CD14-positive monocyte (primary cell): ENCODE data around the gene FAM219B. TPM values are rescaled to one million over a fixed set of nuclear protein-coding genes. Genes with fewer than 3 reads are reported as not detected.
"Not testable (repeated sequence)": the region's sequence is repeated elsewhere in the genome, so short reads cannot be mapped to it uniquely, and the experiment has no call there.

Experiments
- DNase-seq, 3 donors: peaks; one replicate each; pipeline ENCODE4 v3.0.0-alpha.2; 2011 to 2022
- H2AFZ ChIP-seq: 2 replicates; pipeline ENCODE4 v1.6.0; 2012; ENCODE audit warnings: mild to moderate bottlenecking, low read depth, low read length, inconsistent platforms; ENCODE audit not compliant: insufficient read depth, poor library complexity, severe bottlenecking
- H3K27ac ChIP-seq, 2 donors: 1 replicate in 1 of 2; 2 replicates in 1 of 2; pipeline ENCODE4 v1.5.1; 2012 to 2013; ENCODE audit warnings: low read length in 2 of 2, control low read depth in 1 of 2, inconsistent platforms in 1 of 2, low read depth in 1 of 2, mild to moderate bottlenecking in 1 of 2
- H3K27me3 ChIP-seq, 2 donors: one replicate each; pipeline versions ENCODE4 v1.6.0 to v1.6.1; 2011 to 2013; ENCODE audit warnings: low read length in 2 of 2; ENCODE audit not compliant: control insufficient read depth in 2 of 2, insufficient read depth in 2 of 2
- H3K36me3 ChIP-seq, 2 donors: replicated peaks in 1 of 2; 1 replicate in 1 of 2; 2 replicates in 1 of 2; pipeline versions ENCODE4 v1.5.1 to v1.6.1; 2012 to 2013; ENCODE audit warnings: low read length in 2 of 2, control low read depth in 1 of 2, inconsistent platforms in 1 of 2, mild to moderate bottlenecking in 1 of 2; ENCODE audit not compliant: insufficient read depth in 2 of 2, control insufficient read depth in 1 of 2
- H3K4me1 ChIP-seq, 2 donors: 1 replicate in 1 of 2; 2 replicates in 1 of 2; pipeline versions ENCODE4 v1.5.1 to v1.6.1; 2012 to 2013; ENCODE audit warnings: low read length in 2 of 2, control low read depth in 1 of 2, inconsistent platforms in 1 of 2, mild to moderate bottlenecking in 1 of 2, moderate library complexity in 1 of 2; ENCODE audit not compliant: insufficient read depth in 2 of 2, control insufficient read depth in 1 of 2
- H3K4me2 ChIP-seq: replicated peaks from 2 replicates; pipeline ENCODE3; 2012; ENCODE audit warnings: low read length, moderate library complexity, mild to moderate bottlenecking; ENCODE audit not compliant: poor library complexity, severe bottlenecking; ENCODE audit errors: extremely low read depth
- H3K4me3 ChIP-seq, 3 experiments: fragments of 200-600 bp in 1 of 3; sonication (generic) in 1 of 3; replicated peaks in 1 of 3; 1 replicate in 2 of 3; 2 replicates in 1 of 3; pipeline ENCODE4 v1.5.1; 2011 to 2013; ENCODE audit warnings: low read length in 3 of 3, mild to moderate bottlenecking in 3 of 3, control low read depth in 2 of 3, low read depth in 2 of 3, inconsistent platforms in 1 of 3, moderate library complexity in 1 of 3
- H3K79me2 ChIP-seq: 2 replicates; pipeline ENCODE4 v1.6.0; 2012; ENCODE audit warnings: mild to moderate bottlenecking, control low read depth, inconsistent platforms, low read length, moderate library complexity; ENCODE audit not compliant: insufficient read depth
- H3K9ac ChIP-seq: 2 replicates; pipeline ENCODE4 v1.6.0; 2017; ENCODE audit warnings: low read length, mild to moderate bottlenecking; ENCODE audit not compliant: insufficient read depth, poor library complexity, severe bottlenecking
- H3K9me3 ChIP-seq, 2 donors: replicated peaks in 1 of 2; 1 replicate in 1 of 2; 2 replicates in 1 of 2; pipeline versions ENCODE4 v1.5.1 to v1.6.1; 2012 to 2013; ENCODE audit warnings: low read length in 2 of 2, control low read depth in 1 of 2; ENCODE audit not compliant: control insufficient read depth in 1 of 2, insufficient read depth in 1 of 2
- H4K20me1 ChIP-seq: 2 replicates; pipeline ENCODE4 v1.6.0; 2012; ENCODE audit warnings: mild to moderate bottlenecking, low read length, control low read depth, moderate library complexity; ENCODE audit not compliant: insufficient read depth
- H3K27ac Mint-ChIP-seq, 7 donors: one replicate each; pipeline ENCODE4 v1.8.0; 2020; ENCODE audit warnings: mild to moderate bottlenecking in 7 of 7, mixed read lengths in 7 of 7, moderate library complexity in 6 of 7, inconsistent platforms in 2 of 7
- H3K27me3 Mint-ChIP-seq, 3 donors: one replicate each; pipeline ENCODE4 v1.8.0; 2021 to 2022; ENCODE audit warnings: low read depth in 3 of 3, mild to moderate bottlenecking in 3 of 3, mixed read lengths in 3 of 3, moderate library complexity in 3 of 3, inconsistent platforms in 1 of 3
- H3K36me3 Mint-ChIP-seq, 2 donors: one replicate each; pipeline ENCODE4 v1.8.0; 2020; ENCODE audit warnings: mixed read lengths in 2 of 2, inconsistent platforms in 1 of 2, mild to moderate bottlenecking in 1 of 2
- H3K4me1 Mint-ChIP-seq: one replicate; pipeline ENCODE4 v1.8.0; 2020; ENCODE audit warnings: mild to moderate bottlenecking, mixed read lengths
- H3K4me3 Mint-ChIP-seq, 2 donors: one replicate each; pipeline ENCODE4 v1.8.0; 2020; ENCODE audit warnings: mild to moderate bottlenecking in 2 of 2, mixed read lengths in 2 of 2, moderate library complexity in 1 of 2
- H3K9me3 Mint-ChIP-seq, 7 donors: one replicate each; pipeline ENCODE4 v1.8.0; 2020 to 2022; ENCODE audit warnings: mixed read lengths in 7 of 7, mild to moderate bottlenecking in 6 of 7, moderate library complexity in 6 of 7, inconsistent platforms in 2 of 7
- WGBS: methylation state at CpG from one replicate; pipeline ENCODE4 v1.1.5; 2013; ENCODE audit warnings: missing lambda C conversion rate; ENCODE audit not compliant: insufficient coverage; 5-methylcytosine and 5-hydroxymethylcytosine counted together
- intact Hi-C, 2 donors: fragments of 100-400 bp; cut with micrococcal nuclease; formaldehyde crosslinking; loops; one replicate each; pipeline versions ENCODE4 v1.15.0 to v1.15.1; 2023
- polyA plus RNA-seq, 3 donors: library from polyadenylated mRNA; depleted of rRNA in 1 of 3; unstranded in 2 of 3; stranded (reverse) in 1 of 3; fragments of 300-500 nt in 2 of 3; fragments of >200 nt in 1 of 3; fragmentation: Illumina TruSeq in 2 of 3; gene quantifications; 1 replicate in 2 of 3; 2 replicates in 1 of 3; pipeline ENCODE4 v1.2.3, GENCODE V29; 2012 to 2021
- TF ChIP-seq, protein P1 (sequence below): fragments of 200-600 bp; IDR thresholded peaks from one replicate; pipeline ENCODE4 v1.8.0; 2022; ENCODE audit warnings: antibody characterized with exemption, mild to moderate bottlenecking

FAM219B gene
- polyA plus RNA-seq, 3 donors = 11.7 to 53.9 (median 17.1) TPM

DNA sequence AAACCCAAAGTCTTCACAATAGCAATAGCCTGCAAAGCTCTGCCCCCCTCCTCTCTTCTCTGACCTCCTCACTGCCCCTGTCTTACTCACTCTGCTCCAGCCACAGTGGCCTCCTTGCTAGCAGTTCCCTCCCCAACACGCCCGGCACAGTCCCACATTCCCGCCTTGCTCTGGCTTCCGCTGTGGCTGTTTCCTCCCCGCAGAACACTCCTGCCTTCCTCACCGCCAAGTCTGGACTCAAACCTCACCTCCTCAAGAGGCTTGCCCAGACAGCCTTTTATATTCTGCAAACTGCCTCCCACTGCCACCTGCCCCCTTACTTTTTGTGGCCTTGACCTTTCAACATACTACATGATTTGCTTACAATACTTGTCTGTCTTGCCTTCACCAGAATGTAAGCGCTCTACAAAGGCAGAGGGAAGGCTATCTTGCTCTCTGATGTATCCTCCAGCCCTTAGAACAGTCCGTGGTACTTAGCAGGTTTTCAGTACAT lies 17.2 kb downstream of the FAM219B start:
- H3K27me3 Mint-ChIP-seq = peaks cover 0 to 5% (median 0%) of the 10 kb centered on the region in 3 donors
- H3K4me1 Mint-ChIP-seq = peaks cover 51% of the 10 kb centered on the region

DNA sequence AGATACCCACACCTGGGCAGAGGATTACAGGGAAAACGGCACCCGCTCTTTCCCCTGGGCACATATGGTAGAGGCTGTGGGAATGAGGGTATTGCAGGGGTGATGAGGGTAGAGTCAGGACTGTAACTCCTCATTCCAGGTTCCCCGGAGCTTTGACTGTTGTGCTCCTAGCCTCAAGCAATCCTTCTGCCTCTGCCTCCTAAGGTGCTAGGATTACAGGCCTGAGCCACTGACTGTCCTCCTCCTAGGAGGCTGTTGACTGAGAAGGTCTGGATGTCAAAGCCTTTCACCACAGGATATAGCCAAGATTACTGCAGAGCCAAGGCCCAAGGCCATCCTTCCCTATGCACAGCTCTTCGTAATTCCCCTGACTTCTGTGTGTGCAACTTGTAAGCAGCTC lies 17.9 kb downstream of the FAM219B start:
- Mint-ChIP-seq H3K36me3 (peaks cover 15 to 21% of the 10 kb centered on the region in 2 donors), H3K27me3 (peaks cover 0 to 5% (median 0%) of the 10 kb centered on the region in 3 donors), H3K9me3 (peaks cover 0 to 2% (median 0%) of the 10 kb centered on the region in 7 donors), H3K4me1 (peaks cover 57% of the 10 kb centered on the region), H3K27ac (no peak overlapping the region), H3K4me3 (peak overlapping the region in 1 of 2 donors; percentile 96)
- H3K36me3 ChIP-seq = peaks cover 10 to 14% of the 10 kb centered on the region in 2 donors
- H3K27ac ChIP-seq = no peak overlapping the region
- WGBS = 100% methylated on average over 1 of the region's 4 CpGs
- no peaks in the 10 kb centered on the region for H3K9me3 ChIP-seq
- TF ChIP-seq, protein P1, sequence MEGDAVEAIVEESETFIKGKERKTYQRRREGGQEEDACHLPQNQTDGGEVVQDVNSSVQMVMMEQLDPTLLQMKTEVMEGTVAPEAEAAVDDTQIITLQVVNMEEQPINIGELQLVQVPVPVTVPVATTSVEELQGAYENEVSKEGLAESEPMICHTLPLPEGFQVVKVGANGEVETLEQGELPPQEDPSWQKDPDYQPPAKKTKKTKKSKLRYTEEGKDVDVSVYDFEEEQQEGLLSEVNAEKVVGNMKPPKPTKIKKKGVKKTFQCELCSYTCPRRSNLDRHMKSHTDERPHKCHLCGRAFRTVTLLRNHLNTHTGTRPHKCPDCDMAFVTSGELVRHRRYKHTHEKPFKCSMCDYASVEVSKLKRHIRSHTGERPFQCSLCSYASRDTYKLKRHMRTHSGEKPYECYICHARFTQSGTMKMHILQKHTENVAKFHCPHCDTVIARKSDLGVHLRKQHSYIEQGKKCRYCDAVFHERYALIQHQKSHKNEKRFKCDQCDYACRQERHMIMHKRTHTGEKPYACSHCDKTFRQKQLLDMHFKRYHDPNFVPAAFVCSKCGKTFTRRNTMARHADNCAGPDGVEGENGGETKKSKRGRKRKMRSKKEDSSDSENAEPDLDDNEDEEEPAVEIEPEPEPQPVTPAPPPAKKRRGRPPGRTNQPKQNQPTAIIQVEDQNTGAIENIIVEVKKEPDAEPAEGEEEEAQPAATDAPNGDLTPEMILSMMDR = no peak
- H2AFZ ChIP-seq = no peak overlapping the region
- no peak for DNase-seq
- H3K79me2 ChIP-seq = peaks cover 6% of the 10 kb centered on the region
- H4K20me1 ChIP-seq = no peaks in the 10 kb centered on the region
- H3K27me3 ChIP-seq = no peaks in the 10 kb centered on the region
- intact Hi-C loops = no loop called here
- H3K4me2 ChIP-seq = no peak overlapping the region
- no peak overlapping the region for H3K4me3 ChIP-seq
- H3K4me1 ChIP-seq = peaks cover 48 to 54% of the 10 kb centered on the region in 2 donors
- H3K9ac ChIP-seq = no peak overlapping the region

More for the DNA sequence above, 17.2 kb downstream of the FAM219B start:
- Histone ChIP-seq H3K4me3 (peak overlapping the region; percentile 62 to 99 (median 97)), H3K27me3 (no peaks in the 10 kb centered on the region), H3K9me3 (no peaks in the 10 kb centered on the region), H3K4me1 (peaks cover 41 to 47% of the 10 kb centered on the region in 2 donors), H3K79me2 (peaks cover 6% of the 10 kb centered on the region), H3K4me2 (peak overlapping the region; percentile 99), H3K36me3 (peaks cover 10 to 14% of the 10 kb centered on the region in 2 donors), H3K9ac (peak overlapping the region; percentile 77), H4K20me1 (no peaks in the 10 kb centered on the region), H3K27ac (peak overlapping the region in 1 of 2 donors; percentile 84), H2AFZ (peak overlapping the region; percentile 99)
- TF ChIP-seq, protein P1 = no peak
- Mint-ChIP-seq H3K27ac (peak overlapping the region; percentile 55 to 88 (median 77)), H3K9me3 (peaks cover 0 to 2% (median 0%) of the 10 kb centered on the region in 7 donors), H3K36me3 (peaks cover 15 to 24% of the 10 kb centered on the region in 2 donors), H3K4me3 (peak overlapping the region; percentile 91 to 96)
- DNase-seq = peak in 2 of 3 donors; percentile 28 to 30
- intact Hi-C loops = no loop called here
- 2% methylated on average over 8 of the region's 8 CpGs for WGBS

DNA sequence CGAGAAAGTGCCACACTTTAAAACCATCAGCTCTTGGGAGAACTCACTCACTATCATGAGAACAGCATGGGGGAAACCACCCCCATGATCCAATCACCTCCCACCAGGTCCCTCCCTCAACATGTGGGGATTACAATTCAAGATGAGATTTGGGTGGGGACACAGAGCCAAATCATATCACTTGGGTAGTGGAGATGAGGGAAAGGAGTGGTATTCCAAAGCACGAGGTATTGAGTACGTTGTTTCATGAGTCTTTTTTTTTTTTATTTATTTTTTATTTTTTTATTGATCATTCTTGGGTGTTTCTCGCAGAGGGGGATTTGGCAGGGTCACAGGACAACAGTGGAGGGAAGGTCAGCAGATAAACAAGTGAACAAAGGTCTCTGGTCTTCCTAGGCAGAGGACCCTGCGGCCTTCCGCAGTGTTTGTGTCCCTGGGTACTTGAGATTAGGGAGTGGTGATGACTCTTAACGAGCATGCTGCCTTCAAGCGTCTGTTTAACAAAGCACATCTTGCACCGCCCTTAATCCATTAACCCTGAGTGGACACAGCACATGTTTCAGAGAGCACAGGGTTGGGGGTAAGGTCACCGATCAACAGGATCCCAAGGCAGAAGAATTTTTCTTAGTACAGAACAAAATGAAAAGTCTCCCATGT lies 19.0 kb downstream of the FAM219B start:
- peaks cover 6 to 10% of the 10 kb centered on the region in 2 donors for H3K36me3 Mint-ChIP-seq
- H3K9ac ChIP-seq, H2AFZ ChIP-seq, H3K9me3 Mint-ChIP-seq, H4K20me1 ChIP-seq, H3K27ac Mint-ChIP-seq, H3K9me3 ChIP-seq, H3K4me2 ChIP-seq, H3K79me2 ChIP-seq, H3K36me3 ChIP-seq, DNase-seq, H3K4me3 Mint-ChIP-seq, H3K27ac ChIP-seq, H3K27me3 Mint-ChIP-seq, H3K4me3 ChIP-seq, intact Hi-C loops, H3K27me3 ChIP-seq: not testable (repeated sequence)
- H3K4me1 Mint-ChIP-seq = peaks cover 58% of the 10 kb centered on the region
- WGBS = no CpG with 5 or more reads among the region's 10 CpGs
- peaks cover 55 to 60% of the 10 kb centered on the region in 2 donors for H3K4me1 ChIP-seq
